Cardiac fibroblast (primary cell): ENCODE measurements around the gene ABCA13.
A peak's percentile ranks its signal among the peaks of the same experiment; 100 is the strongest.

Experiments used
- DNase-seq, 2 donors: peaks; one replicate each; pipeline versions ENCODE4 v3.0.0 to v3.0.0-alpha.2; 2010; ENCODE audit warnings: low read depth in 2 of 2
- H3K4me3 ChIP-seq, 2 donors: replicated peaks in 1 of 2; 1 replicate in 1 of 2; 2 replicates in 1 of 2; pipeline ENCODE4 v1.5.1; 2011; ENCODE audit warnings: low read depth in 2 of 2, low read length in 2 of 2, mild to moderate bottlenecking in 2 of 2, moderate library complexity in 1 of 2
- TF ChIP-seq, protein P1 (sequence below): IDR thresholded peaks from one replicate; pipeline ENCODE4 v1.5.1; 2011; ENCODE audit warnings: low read depth, mild to moderate bottlenecking, low read length, inconsistent platforms

ABCA13 gene

DNA sequence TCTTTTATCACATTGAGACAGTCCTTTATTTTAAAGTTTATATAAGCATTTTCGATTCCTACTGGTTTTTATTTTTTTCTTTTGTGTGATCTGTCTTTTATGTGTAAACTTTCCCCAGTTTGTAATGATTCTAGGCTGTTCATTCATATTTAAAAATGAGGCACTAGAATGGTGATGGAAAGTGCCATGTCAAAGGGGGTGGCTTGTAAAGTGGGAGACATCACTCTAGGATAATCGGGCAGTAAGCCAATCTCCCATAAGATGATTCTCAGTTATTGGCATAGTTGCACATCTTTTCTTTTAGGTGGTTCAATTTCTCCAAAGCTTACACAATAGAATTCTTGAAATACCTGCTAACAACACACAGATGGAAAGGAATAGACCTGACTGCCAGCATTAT lies 90.4 kb downstream of the ABCA13 start:
- no peak overlapping the region for H3K4me3 ChIP-seq
- no peak for DNase-seq
- TF ChIP-seq, protein P1, sequence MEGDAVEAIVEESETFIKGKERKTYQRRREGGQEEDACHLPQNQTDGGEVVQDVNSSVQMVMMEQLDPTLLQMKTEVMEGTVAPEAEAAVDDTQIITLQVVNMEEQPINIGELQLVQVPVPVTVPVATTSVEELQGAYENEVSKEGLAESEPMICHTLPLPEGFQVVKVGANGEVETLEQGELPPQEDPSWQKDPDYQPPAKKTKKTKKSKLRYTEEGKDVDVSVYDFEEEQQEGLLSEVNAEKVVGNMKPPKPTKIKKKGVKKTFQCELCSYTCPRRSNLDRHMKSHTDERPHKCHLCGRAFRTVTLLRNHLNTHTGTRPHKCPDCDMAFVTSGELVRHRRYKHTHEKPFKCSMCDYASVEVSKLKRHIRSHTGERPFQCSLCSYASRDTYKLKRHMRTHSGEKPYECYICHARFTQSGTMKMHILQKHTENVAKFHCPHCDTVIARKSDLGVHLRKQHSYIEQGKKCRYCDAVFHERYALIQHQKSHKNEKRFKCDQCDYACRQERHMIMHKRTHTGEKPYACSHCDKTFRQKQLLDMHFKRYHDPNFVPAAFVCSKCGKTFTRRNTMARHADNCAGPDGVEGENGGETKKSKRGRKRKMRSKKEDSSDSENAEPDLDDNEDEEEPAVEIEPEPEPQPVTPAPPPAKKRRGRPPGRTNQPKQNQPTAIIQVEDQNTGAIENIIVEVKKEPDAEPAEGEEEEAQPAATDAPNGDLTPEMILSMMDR: no peak

DNA sequence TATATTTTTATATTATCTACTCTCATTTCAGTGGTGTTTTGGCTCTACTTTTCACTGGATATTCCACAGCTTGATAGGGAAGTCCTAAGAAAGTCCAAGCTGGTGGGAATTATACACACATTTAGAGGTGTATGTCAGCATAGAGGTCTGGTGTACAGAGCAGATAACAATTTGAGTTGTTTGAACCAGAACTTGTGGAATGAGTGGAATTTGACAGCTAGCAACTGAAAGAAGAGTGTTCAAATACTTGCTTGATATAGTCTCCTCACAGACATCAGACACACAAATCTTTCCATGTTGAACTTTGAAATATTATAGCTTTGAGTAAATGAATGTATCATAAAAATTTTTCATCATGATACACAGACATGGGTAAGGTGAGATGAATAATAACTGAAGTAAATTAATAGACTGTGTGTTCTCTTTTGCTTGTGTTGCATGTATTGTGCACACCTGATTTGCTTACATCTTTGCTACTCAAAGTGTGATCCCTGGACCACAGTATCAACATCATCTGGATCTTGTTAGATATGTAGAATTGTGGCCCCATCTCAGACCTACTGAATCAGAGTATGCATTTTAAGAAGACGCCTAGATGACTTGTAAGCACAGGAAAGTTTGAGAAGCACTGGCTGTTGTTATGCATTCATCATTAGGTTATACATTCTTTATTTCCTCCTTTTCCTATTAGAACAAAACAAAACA lies 91.5 kb downstream of the ABCA13 start:
- DNase-seq: no peak
- TF ChIP-seq, protein P1: no peak
- no peak overlapping the region for H3K4me3 ChIP-seq

DNA sequence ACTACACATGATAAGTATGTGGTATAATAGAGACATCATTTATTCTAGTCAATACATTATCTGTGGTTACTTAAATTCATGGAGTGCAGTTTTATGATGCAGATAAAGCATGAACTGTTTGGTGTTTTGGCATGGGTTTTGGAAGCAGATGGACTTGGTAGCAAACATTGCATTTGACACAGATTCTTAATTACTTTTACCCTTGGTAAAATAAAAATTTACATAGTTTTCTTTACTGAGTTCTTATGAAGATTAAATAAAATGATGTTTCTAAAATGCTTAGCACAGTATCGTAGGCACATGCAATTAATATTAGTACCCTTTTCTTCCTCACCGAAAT lies 92.0 kb downstream of the ABCA13 start:
- no peak overlapping the region for H3K4me3 ChIP-seq
- DNase-seq: no peak
- TF ChIP-seq, protein P1: no peak

DNA sequence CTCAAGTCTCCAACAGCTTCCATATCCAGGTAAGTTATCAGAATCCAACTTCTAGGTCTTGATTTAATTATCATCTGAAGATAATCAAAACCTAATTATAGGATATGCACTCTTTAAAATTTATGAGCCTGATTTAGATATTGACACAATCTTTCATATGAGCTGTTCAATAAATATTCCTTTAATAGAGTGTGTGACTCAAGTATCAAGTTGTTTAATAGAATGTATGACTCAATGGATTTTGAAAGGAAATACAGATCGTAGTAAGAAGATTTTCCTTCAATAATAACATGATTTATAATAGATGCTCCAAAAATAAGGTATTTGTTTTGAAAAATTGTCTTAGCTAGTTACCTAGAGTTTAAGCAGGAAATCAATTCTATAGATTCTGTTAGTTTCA lies 97.8 kb downstream of the ABCA13 start:
- TF ChIP-seq, protein P1: no peak
- DNase-seq: no peak
- no peak overlapping the region for H3K4me3 ChIP-seq

DNA sequence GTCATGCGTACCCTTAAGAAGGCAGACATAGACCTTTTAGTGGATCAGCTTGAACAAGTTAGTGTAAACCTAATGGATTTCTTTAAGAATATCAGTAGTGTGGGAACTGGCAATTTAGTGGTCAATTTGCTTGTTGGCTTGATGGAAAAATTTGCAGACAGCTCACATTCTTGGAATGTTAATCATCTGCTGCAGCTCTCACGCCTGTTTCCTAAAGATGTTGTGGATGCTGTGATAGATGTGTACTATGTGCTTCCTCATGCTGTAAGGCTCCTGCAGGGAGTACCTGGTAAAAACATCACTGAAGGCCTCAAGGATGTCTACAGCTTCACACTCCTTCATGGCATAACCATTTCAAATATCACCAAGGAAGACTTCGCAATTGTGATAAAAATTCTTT lies 103.4 kb downstream of the ABCA13 start:
- no peak overlapping the region for H3K4me3 ChIP-seq
- TF ChIP-seq, protein P1: no peak
- DNase-seq: peak in 1 of 2 donors; percentile 20

DNA sequence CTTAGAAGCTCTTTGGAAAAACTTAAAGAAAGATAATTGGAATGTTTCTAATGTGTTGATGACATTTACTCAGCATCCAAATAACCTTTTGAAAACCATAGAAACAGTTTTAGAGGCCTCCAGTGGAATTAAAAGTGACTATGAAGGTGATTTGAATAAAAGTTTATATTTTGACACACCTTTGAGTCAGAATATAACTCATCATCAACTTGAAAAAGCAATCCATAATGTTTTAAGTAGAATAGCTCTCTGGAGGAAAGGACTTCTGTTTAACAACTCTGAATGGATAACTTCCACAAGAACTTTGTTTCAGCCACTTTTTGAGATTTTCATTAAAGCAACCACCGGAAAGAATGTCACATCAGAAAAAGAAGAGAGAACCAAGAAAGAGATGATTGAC lies 108.2 kb downstream of the ABCA13 start:
- DNase-seq: no peak
- no peak overlapping the region for H3K4me3 ChIP-seq
- TF ChIP-seq, protein P1: no peak

DNA sequence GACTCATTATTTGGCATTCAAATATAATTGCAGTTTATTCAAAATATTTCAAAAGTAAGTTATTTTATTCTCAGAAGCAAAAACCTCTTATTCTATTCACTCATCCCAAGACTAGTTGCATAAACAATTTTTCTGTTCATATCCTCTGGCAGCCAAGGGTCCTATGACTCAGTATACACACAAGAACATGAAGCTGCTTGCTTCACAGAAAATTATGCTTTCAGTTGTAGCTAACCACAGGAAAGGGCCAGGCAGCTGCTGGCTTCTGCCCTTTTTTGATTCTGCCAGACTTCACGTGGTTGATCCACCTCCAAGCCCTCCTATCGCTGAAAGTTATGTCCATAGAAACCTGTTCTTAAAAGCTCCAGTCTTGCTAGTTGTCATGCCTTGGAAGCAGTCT lies 108.8 kb downstream of the ABCA13 start:
- DNase-seq: peak in 1 of 2 donors; percentile 81
- TF ChIP-seq, protein P1: no peak
- no peak overlapping the region for H3K4me3 ChIP-seq
